Peyer's patch (tissue), 4 donors: Measurements from ENCODE around the gene SPATA12.

ENCODE experiments used
- POLR2A ChIP-seq, 2 donors: fragments of 450-650 bp; IDR thresholded peaks; one replicate each; pipeline ENCODE4 v1.5.1; 2017; ENCODE audit warnings: antibody characterized with exemption in 2 of 2, mild to moderate bottlenecking in 2 of 2, moderate library complexity in 2 of 2
- TF ChIP-seq, protein P1 (sequence below), 6 experiments: fragments of 450-650 bp in 4 of 6; fragments of 200-600 bp in 2 of 6; sonication (generic) in 1 of 6; IDR thresholded peaks; one replicate each; pipeline ENCODE4 v1.5.1; 2017 to 2019; ENCODE audit warnings: antibody characterized with exemption in 6 of 6, mild to moderate bottlenecking in 3 of 6, moderate library complexity in 1 of 6

GRCh38 chr3:57100046-57100695, 39.7 kb downstream of the SPATA12 start:
- TF ChIP-seq, protein P1, sequence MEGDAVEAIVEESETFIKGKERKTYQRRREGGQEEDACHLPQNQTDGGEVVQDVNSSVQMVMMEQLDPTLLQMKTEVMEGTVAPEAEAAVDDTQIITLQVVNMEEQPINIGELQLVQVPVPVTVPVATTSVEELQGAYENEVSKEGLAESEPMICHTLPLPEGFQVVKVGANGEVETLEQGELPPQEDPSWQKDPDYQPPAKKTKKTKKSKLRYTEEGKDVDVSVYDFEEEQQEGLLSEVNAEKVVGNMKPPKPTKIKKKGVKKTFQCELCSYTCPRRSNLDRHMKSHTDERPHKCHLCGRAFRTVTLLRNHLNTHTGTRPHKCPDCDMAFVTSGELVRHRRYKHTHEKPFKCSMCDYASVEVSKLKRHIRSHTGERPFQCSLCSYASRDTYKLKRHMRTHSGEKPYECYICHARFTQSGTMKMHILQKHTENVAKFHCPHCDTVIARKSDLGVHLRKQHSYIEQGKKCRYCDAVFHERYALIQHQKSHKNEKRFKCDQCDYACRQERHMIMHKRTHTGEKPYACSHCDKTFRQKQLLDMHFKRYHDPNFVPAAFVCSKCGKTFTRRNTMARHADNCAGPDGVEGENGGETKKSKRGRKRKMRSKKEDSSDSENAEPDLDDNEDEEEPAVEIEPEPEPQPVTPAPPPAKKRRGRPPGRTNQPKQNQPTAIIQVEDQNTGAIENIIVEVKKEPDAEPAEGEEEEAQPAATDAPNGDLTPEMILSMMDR (IDR thresholded peaks at IDR 0.05) = peak; percentile 65 to 88 (median 84)
- no peak for TF ChIP-seq POLR2A (IDR thresholded peaks at IDR 0.05)
